Testis (tissue), 3 donors: ENCODE data around the gene ACAD9. TPM values are rescaled to one million over a fixed set of nuclear protein-coding genes. Genes with fewer than 3 reads are reported as not detected.
"Not testable (repeated sequence)": the region's sequence is repeated elsewhere in the genome, so short reads cannot be mapped to it uniquely, and the experiment has no call there.

Experiments
- DNase-seq: peaks from one replicate; pipeline ENCODE4 v3.0.0-alpha.2; 2019
- H3K27ac ChIP-seq, 2 donors: fragments of 200-600 bp; sonication (generic); one replicate each; pipeline ENCODE4 v1.5.1; 2019
- H3K27me3 ChIP-seq: fragments of 200-600 bp; sonication (generic); one replicate; pipeline ENCODE4 v1.5.1; 2019
- H3K36me3 ChIP-seq: fragments of 200-600 bp; sonication (generic); one replicate; pipeline ENCODE4 v1.5.1; 2017; ENCODE audit warnings: low read depth; ENCODE audit errors: missing control alignments
- H3K4me1 ChIP-seq: fragments of 200-600 bp; sonication (generic); one replicate; pipeline ENCODE4 v1.5.1; 2019
- H3K4me3 ChIP-seq, 2 donors: fragments of 200-600 bp; sonication (generic); one replicate each; pipeline ENCODE4 v1.5.1; 2017 to 2019
- H3K9me3 ChIP-seq: fragments of 200-600 bp; sonication (generic); one replicate; pipeline ENCODE4 v1.5.1; 2017
- POLR2A ChIP-seq: fragments of 450-650 bp; IDR thresholded peaks from one replicate; pipeline ENCODE4 v1.6.1; 2017; ENCODE audit warnings: antibody characterized with exemption, mild to moderate bottlenecking, moderate library complexity
- WGBS, 2 donors: methylation state at CpG; one replicate each; pipeline ENCODE4 v1.1.5; 2018; 5-methylcytosine and 5-hydroxymethylcytosine counted together
- intact Hi-C: fragments of 100-400 bp; cut with DNase I; formaldehyde crosslinking; loops from one replicate; pipeline ENCODE4 v1.15.1; 2023; ENCODE audit warnings: low total_unique reads
- polyA plus RNA-seq: library from polyadenylated mRNA; stranded (reverse); fragments of 350-450 nt; fragmentation: Illumina TruSeq; extraction: RNeasy Lipid Tissue Mini Kit (QIAGEN cat#74804); gene quantifications from one replicate; pipeline ENCODE4 v1.2.3, GENCODE V29; 2014; ENCODE audit warnings: low read depth, low replicate concordance; ENCODE audit not compliant: insufficient read depth
- total RNA-seq, 2 donors: library from RNA; depleted of rRNA; stranded (reverse); fragments of >200 nt; gene quantifications; one replicate each; pipeline ENCODE4 v1.2.3, GENCODE V29; 2016
- TF ChIP-seq, protein P1 (sequence below), 3 experiments: fragments of 450-650 bp in 2 of 3; fragments of 200-600 bp in 1 of 3; sonication (generic) in 1 of 3; IDR thresholded peaks; one replicate each; pipeline ENCODE4 v1.5.1; 2016 to 2019; ENCODE audit warnings: antibody characterized with exemption in 3 of 3, mild to moderate bottlenecking in 2 of 3, moderate library complexity in 1 of 3

Gene ACAD9
- total and polyA plus RNA-seq, 3 donors from 2014 or later = 49.5 to 80.6 (median 80.4) TPM

DNA sequence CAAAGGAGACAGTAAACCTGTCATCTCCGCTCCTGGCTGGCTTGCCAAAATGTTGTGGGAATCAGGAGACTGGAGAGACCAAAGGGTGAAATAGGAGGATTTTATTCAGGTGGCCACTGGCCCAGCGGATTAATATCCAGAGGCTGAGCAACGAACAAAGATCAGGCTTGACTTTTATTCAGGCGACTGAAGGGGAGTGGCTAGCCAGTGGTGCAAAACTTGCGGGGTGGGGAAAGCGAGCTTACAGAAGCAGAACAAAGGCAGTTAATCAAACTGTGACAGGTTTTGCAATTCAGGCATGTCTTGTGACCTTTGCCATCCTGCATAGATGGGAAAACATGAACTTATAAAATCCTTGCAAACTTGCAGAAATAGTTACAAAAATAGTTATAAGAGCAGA lies 19.8 kb upstream of the ACAD9 start:
- H3K36me3 ChIP-seq = no peaks in the 10 kb centered on the region
- H3K4me1 ChIP-seq = peaks cover 7% of the 10 kb centered on the region
- no peaks in the 10 kb centered on the region for H3K9me3 ChIP-seq
- intact Hi-C loops = no loop called here
- WGBS, 2 donors = 68 to 74% methylated on average over 6 of the region's 6 CpGs
- DNase-seq = no peak
- no peaks in the 10 kb centered on the region for H3K27me3 ChIP-seq
- H3K4me3 ChIP-seq = no peak overlapping the region
- H3K27ac ChIP-seq = peak overlapping the region; percentile 9 to 18
- TF ChIP-seq POLR2A = no peak
- TF ChIP-seq, protein P1, sequence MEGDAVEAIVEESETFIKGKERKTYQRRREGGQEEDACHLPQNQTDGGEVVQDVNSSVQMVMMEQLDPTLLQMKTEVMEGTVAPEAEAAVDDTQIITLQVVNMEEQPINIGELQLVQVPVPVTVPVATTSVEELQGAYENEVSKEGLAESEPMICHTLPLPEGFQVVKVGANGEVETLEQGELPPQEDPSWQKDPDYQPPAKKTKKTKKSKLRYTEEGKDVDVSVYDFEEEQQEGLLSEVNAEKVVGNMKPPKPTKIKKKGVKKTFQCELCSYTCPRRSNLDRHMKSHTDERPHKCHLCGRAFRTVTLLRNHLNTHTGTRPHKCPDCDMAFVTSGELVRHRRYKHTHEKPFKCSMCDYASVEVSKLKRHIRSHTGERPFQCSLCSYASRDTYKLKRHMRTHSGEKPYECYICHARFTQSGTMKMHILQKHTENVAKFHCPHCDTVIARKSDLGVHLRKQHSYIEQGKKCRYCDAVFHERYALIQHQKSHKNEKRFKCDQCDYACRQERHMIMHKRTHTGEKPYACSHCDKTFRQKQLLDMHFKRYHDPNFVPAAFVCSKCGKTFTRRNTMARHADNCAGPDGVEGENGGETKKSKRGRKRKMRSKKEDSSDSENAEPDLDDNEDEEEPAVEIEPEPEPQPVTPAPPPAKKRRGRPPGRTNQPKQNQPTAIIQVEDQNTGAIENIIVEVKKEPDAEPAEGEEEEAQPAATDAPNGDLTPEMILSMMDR (IDR thresholded peaks at IDR 0.05) = no peak

DNA sequence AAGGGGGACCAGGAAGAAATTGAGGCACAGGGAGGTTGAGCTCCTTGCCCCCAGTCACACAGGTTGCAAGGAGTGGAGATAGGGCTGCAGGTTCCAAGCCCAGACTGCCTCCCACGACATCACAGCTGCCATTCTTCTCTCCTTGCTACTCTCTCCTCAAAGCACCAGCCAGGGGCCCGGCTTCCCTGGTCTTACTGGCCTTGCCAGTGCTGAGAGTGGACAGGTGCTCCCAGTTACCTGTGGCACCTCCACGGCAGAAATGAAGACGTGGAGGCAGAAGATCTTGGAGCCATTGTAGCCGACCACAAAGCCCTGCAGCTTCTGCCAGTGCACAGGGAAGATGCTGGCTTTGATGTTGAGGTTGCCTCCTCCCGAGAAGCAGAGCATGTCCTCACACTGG lies 17.9 kb upstream of the ACAD9 start:
- 85 to 92% methylated on average over 5 to 6 of the region's 6 CpGs for WGBS, 2 donors

DNA sequence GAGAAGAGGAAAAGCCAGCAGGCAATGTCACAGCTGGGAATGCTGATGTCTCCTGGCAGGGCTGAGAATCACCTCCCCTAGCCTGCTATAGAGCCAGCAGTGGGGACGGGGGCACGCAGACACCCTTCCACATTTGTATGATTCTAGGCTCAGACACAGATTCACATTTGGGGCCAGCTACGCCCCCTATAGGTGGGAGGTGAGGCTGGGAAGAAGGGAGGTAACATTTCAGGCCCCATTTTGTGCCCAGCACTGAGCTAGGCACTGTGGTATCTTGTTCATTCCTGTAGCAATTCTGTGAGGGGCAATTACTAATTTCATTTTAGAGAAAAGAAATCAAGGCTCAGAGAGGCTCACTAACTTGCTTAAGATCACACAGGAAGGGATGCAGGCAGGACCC lies 15.9 kb upstream of the ACAD9 start:
- intact Hi-C loops = no loop called here
- peak; percentile 30 for DNase-seq
- H3K36me3 ChIP-seq = no peaks in the 10 kb centered on the region
- H3K27me3 ChIP-seq = no peaks in the 10 kb centered on the region
- 58 to 69% methylated on average over 3 of the region's 3 CpGs for WGBS, 2 donors
- no peak overlapping the region for H3K4me3 ChIP-seq
- peaks cover 18% of the 10 kb centered on the region for H3K4me1 ChIP-seq
- peak overlapping the region in 1 of 2 donors; percentile 44 for H3K27ac ChIP-seq
- no peaks in the 10 kb centered on the region for H3K9me3 ChIP-seq
- TF ChIP-seq POLR2A = no peak
- TF ChIP-seq, protein P1 (IDR thresholded peaks at IDR 0.05) = no peak

More for the DNA sequence above, 17.9 kb upstream of the ACAD9 start:
- intact Hi-C loops = no loop called here
- TF ChIP-seq, protein P1 (IDR thresholded peaks at IDR 0.05) = no peak
- TF ChIP-seq POLR2A = no peak
- peaks cover 18% of the 10 kb centered on the region for H3K4me1 ChIP-seq
- no peak overlapping the region for H3K27ac ChIP-seq
- no peaks in the 10 kb centered on the region for H3K36me3 ChIP-seq
- H3K27me3 ChIP-seq = no peaks in the 10 kb centered on the region
- DNase-seq = no peak
- H3K9me3 ChIP-seq = no peaks in the 10 kb centered on the region
- no peak overlapping the region for H3K4me3 ChIP-seq

DNA sequence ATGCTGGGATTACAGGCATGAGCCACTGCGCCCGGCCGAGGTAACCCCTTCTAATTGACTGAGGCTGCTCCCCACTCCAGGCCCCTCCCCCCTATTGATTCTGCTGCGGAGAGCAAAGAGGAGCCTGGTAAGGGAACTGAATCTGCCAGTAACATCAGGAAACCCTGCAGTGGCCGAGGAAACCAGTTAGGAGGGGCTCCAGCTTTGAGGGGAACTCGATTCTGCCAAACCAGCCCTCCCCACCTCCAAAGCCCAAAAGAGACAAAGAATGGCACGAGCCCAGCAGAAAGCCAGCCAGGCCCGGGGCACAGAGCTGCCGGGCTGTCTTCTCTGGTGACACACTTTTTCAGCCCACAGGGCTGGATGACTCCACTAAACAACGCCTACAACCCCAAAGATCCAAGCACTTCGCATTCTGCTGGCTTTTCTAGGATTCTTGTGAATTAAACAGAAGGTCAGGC lies 15.0 kb upstream of the ACAD9 start:
- no peaks in the 10 kb centered on the region for H3K9me3 ChIP-seq
- H3K27ac ChIP-seq = peak overlapping the region in 1 of 2 donors; percentile 50
- no peaks in the 10 kb centered on the region for H3K36me3 ChIP-seq
- TF ChIP-seq, protein P1 (IDR thresholded peaks at IDR 0.05) = no peak
- no peak for TF ChIP-seq POLR2A
- H3K4me1 ChIP-seq = peaks cover 18% of the 10 kb centered on the region
- no peak overlapping the region for H3K4me3 ChIP-seq
- no peaks in the 10 kb centered on the region for H3K27me3 ChIP-seq
- DNase-seq = no peak
- intact Hi-C loops = no loop called here
- 58% methylated on average over 8 to 11 of the region's 11 CpGs for WGBS, 2 donors

- H3K27ac ChIP-seq = peak overlapping the region in 1 of 2 donors; percentile 50
Observed at GRCh38 chr3:128864849-128865804, 14.3 kb upstream of the ACAD9 start.

More at GRCh38 chr3:128864849-128865804, 14.3 kb upstream of the ACAD9 start:
- H3K9me3 ChIP-seq, H3K4me3 ChIP-seq, H3K27me3 ChIP-seq, H3K36me3 ChIP-seq, intact Hi-C loops: not testable (repeated sequence)
- DNase-seq = peak; percentile 79
- H3K4me1 ChIP-seq = peaks cover 18% of the 10 kb centered on the region
- WGBS, 2 donors = 49 to 62% methylated on average over 17 to 25 of the region's 25 CpGs
